ENCODE measurements around the gene ETAA1. TPM values are rescaled to one million over a fixed set of nuclear protein-coding genes. Genes with fewer than 3 reads are reported as not detected.

ETAA1 gene
- total RNA-seq, 1 experiment from 2014 or later = 19.1 TPM

DNA sequence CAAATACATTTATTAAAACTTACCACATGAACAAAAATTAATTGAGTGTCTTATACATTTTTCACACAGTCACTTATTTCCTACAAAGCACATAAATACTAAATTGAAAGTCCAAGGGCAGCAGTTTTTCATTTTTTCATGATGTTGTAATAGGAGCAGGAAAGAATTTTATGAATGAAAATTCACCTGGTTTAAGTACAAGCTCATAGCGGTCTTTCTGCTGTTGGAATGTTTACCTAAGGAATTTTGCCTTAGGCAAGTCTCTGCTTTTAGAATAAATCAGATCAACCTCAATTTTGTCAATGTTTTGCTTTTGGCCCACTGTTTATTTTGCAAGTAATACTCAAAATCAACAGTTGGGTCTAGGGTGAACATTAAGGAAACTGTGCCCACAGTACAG, 40.0 kb downstream of the ETAA1 start:
- peak; percentile 83 for DNase-seq (ENCODE audit: low read depth)

DNA sequence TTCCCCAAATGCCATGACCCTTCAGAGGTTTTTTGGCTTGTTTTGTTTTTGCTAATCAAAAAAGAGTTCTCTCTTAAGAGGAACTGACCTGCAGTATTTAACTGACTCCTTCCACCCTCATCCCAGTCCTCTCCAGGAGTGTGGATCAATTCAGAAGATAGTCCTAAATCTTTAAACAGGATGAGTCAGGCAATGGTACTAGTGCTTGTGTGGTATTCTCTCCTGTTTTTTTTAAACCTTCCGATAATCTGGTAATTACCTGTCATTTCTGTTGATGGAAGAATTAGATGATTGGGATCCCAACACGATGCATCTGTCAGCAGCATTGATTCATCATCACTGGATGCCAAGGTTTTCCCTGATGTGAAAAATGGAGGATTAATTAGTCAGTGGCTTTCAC, 41.2 kb downstream of the ETAA1 start:
- DNase-seq (ENCODE audit: low read depth) = no peak

DNA sequence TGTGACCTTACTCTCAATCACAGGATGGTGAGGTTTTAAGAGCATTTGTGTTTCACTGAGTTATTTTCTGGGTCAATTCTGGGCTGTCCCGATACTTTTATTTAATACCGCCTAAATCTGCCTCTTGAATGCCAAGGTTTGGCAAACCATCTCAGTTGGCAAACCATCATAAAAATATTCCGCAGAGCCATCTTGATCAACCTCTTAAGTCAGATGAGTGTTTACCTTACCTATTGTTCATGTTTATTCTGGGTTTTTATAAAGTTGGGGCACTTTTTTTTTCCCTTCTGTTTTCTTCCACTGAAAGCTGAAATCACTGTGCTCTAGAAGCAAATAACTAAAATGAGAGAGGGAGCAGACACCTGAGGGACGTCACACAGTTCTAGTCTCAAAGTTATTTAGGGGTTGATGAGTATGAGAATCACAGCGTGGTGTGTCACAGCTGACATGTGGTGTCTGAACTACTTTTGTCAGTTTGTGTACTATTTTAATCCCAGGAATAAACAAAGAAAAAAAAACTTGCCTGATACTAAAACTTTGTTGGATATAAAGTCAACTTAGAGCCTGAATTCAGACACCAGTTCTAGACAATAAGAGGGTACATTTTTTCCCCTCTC, 48.6 kb downstream of the ETAA1 start:
- peak; percentile 28 for DNase-seq (ENCODE audit: low read depth)

DNA sequence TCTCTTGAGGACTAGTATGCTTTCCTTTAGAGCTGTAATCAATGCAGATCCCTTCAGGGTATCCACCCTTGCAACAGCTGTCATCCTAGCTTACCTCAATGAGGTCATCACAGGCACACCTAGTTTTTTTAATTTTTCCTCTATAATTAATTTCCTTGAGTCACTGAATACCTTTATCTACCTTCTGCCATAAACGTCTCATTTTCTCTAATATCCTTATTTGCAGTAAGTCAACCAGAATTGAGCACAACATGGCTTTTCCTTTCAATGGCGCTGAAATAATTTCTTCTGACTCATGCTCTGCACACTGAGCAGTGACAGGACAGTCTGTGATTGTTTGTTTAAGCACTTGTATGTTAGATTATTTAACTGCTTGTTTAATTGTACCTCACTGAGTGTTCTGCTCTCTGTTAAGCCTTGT, 49.4 kb downstream of the ETAA1 start:
- peak; percentile 80 for DNase-seq (ENCODE audit: low read depth)

DNA sequence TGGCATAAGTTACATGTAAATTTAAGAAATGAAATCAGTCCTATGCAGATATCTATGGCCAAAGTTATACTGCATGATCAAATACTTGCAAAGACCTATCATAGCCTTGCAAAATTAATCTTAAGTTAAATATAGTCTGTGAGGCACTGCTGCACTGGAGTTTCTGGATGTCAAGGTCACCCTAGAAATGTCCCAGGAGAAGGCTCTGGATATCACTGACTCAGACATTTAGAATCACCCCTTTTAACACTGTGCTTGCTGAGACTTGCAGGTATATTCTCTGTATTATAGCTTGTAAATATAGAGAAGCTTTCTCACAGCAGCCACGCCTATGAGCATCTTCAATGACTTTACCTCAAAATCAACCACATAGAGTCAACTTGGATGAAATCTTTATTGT, 51.5 kb downstream of the ETAA1 start:
- DNase-seq (ENCODE audit: low read depth) = no peak

DNA sequence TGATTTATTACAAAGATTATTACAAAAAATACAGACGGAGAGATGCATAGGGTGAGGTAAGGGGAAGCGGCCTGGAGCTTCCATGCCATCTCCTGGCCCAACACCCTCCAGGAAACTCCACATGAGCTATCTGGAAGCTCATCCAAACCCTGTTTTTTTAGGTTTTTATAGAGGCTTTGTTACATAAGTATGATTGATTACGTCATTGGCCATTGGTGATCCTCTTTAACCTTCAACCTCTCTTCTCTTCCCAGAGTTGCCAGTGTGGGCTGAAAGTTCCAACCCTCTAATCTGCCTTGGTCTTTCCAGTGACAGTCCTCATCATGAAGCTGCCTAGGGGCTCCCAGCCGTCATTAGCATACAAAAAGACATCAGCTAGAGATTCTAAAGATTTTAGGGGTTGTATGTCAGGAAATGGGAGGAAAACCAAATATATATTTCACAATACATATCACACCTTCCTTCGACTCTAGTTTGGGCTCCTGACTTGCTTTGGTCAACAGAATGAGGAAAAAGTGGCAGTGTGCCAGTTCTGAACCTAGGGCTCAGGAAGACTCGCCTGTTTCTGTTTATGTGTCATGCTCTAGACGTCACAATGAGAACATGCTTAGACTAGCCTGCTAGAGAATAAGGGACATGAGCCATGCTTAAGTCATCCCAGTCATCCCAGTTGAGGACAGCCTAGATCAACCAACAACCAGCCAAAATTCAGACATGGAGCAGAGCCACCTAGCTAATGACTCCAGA, 54.1 kb downstream of the ETAA1 start:
- DNase-seq (ENCODE audit: low read depth) = peak; percentile 90

DNA sequence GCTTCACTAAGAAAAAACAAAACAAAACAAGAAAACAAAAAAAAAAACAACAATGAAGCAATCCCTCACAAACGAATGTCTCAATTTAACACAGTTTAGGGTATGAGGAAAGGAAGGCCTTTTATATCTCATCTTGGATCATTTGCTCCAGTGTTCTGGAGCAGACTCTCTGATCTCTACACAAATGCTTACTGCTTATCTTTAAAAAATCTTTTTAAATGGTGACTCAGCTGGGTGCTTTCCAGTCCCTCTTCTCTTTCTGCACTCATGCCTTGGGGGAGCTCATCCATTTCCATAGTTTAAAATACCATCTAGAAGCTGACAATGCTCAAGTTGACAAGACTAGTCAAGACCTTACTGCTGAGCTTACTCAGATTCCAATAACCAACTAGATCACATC, 56.2 kb downstream of the ETAA1 start:
- DNase-seq (ENCODE audit: low read depth) = peak; percentile 87

DNA sequence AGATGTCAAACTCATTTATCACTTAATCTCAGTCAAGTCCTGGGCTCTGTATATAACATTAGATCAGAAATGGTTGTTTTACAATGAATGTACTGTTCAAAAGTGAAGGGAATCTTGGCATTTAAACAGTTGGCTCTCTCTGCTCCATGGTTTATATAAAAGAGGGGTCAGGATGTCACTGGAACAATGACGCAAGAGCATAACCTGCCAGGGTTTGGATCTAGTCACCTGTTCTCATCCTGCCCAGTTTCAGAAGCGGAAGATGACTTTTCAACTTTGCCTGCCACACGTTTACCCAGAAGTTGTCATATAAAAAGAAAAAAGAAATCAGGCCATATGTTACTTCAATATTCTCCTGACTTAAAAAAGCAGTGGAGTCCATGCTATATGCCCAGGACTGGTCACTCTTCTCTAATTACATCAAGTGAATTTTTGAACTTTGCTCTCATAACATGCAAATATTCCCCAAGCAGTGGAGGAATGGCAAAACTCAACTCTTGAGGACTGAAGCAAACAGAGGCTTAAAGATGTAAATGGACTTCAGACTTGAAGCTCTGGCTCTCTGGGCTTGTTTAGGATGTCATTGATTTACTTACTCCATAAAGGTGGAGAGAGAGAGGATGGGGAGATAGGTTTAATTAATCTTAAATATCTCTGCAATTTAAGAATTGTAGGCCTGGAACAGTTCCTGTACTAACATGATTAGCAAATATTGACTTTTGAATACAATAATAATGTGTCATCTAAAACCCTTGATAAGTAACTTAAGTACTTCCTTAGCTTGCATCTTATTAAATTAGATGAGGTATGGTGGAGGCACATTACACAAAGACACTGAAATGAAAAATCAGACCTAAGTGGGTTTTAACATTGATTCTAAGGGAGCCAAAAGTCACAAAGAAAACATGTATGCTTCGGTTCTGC, 58.3 kb downstream of the ETAA1 start:
- no peak for DNase-seq (ENCODE audit: low read depth)

DNA sequence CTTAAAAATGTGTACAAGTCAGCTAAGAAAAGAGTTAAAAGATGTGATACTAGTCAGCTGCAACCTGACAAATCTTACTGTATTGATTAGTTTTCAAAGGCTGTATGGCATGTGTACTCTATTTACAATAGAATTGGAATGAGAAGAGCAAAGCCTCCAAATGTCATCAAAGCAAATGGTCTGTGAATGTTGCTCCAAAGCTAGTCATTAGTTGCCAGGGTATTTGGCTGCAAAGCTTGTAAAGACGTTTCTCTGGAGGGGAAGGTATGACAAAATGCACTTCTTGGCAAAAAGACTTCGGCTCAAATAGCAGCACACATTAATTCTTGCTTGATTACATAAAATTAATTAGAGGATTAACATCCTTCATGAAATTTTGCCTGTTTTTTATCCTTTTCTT, 59.3 kb downstream of the ETAA1 start:
- no peak for DNase-seq (ENCODE audit: low read depth)

DNA sequence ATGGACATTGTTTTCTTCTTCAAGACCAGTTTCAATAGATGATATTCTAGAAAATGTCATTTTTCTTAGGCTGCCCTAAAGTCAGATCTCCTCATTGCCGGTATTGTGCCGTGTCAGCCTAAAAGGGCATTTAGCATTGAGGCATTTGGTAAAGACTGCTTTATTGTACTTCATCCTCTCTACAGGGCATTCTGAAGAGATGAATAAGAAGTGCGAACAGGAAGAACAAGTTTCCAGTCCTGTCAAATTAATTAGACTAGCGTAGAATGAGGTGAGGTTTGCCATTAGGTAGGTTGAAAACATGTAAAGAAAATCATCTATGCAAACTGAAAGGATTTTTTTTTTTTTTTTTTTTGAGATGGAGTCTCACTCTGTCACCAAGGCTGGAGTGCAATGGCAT, 60.6 kb downstream of the ETAA1 start:
- no peak for DNase-seq (ENCODE audit: low read depth)

DNA sequence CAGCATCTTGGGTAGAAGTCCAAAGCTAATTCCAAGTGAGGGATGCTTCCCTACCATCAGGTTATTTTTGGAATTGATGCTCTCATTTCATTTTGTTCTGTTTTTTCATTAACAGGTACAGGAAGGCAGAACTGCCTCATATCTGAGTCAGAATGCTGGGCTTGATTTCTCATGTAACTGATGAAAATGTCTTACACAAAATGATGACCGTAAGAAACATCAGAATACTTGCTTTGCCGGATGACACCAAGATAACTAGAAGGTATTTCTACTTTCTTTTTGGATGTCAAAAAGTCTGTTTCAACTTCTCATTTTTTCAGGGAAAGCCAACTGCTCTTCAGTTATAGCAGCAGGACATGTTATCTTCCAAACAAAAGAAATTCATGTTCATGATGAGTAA, 62.6 kb downstream of the ETAA1 start:
- DNase-seq (ENCODE audit: low read depth) = no peak

Data from M059J (cell line).